Upper lobe of right lung (tissue), 1 donor: ENCODE measurements around the gene CBLN2. TPM values are rescaled to one million over a fixed set of nuclear protein-coding genes. Genes with fewer than 3 reads are reported as not detected.
A peak's percentile ranks its signal among the peaks of the same experiment; 100 is the strongest.

Source experiments
- ATAC-seq: fragments of 200-7000 bp; cut with Tn5 transposase; one replicate; pipeline ENCODE4 v1.9.1; 2020; ENCODE audit warnings: mild to moderate bottlenecking, moderate library complexity
- DNase-seq: peaks from one replicate; pipeline ENCODE4 v3.0.0-alpha.2; 2020
- H3K27ac ChIP-seq: fragments of 200-600 bp; one replicate; pipeline ENCODE4 v1.8.0; 2022
- H3K27me3 ChIP-seq: fragments of 200-600 bp; one replicate; pipeline ENCODE4 v1.8.0; 2022; ENCODE audit warnings: mild to moderate bottlenecking
- H3K36me3 ChIP-seq: fragments of 200-600 bp; one replicate; pipeline ENCODE4 v1.8.0; 2022
- H3K4me1 ChIP-seq: fragments of 200-600 bp; one replicate; pipeline ENCODE4 v1.8.0; 2022
- H3K4me3 ChIP-seq: fragments of 200-600 bp; one replicate; pipeline ENCODE4 v1.8.0; 2022; ENCODE audit warnings: mild to moderate bottlenecking
- H3K9me3 ChIP-seq: fragments of 200-600 bp; one replicate; pipeline ENCODE4 v1.8.0; 2022
- intact Hi-C: fragments of 100-400 bp; cut with DNase I; formaldehyde crosslinking; loops from one replicate; pipeline ENCODE4 v1.11.0; 2022
- total RNA-seq: library from RNA; stranded (reverse); fragmentation: NEBNext Ultra II Directional; extraction: Animal tissue kit (Norgen Biotek cat#: 25700); gene quantifications from one replicate; pipeline ENCODE4 v1.2.1, GENCODE V29; 2021
- TF ChIP-seq, protein P1 (sequence below): fragments of 200-600 bp; IDR thresholded peaks from one replicate; pipeline ENCODE4 v1.8.0; 2022; ENCODE audit warnings: antibody characterized with exemption
- donor health status: DM: no; HTN: yes; CAD: no; lungs with severe emphysema.

Gene CBLN2
- total RNA-seq, 1 donor from 2014 or later: 0.26 TPM

- Histone ChIP-seq H3K27ac (no peak overlapping the region), H3K27me3 (no peaks in the 10 kb centered on the region), H3K4me1 (no peaks in the 10 kb centered on the region), H3K4me3 (no peak overlapping the region), H3K9me3 (peaks cover 8% of the 10 kb centered on the region), H3K36me3 (no peaks in the 10 kb centered on the region)
- intact Hi-C loops: no loop called here
- TF ChIP-seq, protein P1, sequence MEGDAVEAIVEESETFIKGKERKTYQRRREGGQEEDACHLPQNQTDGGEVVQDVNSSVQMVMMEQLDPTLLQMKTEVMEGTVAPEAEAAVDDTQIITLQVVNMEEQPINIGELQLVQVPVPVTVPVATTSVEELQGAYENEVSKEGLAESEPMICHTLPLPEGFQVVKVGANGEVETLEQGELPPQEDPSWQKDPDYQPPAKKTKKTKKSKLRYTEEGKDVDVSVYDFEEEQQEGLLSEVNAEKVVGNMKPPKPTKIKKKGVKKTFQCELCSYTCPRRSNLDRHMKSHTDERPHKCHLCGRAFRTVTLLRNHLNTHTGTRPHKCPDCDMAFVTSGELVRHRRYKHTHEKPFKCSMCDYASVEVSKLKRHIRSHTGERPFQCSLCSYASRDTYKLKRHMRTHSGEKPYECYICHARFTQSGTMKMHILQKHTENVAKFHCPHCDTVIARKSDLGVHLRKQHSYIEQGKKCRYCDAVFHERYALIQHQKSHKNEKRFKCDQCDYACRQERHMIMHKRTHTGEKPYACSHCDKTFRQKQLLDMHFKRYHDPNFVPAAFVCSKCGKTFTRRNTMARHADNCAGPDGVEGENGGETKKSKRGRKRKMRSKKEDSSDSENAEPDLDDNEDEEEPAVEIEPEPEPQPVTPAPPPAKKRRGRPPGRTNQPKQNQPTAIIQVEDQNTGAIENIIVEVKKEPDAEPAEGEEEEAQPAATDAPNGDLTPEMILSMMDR: no peak
- ATAC-seq (no peak), DNase-seq (no peak)
These were observed 22.1 kb upstream of the CBLN2 start for GRCh38 chr18:72566290-72566689.

- no peak for ATAC-seq
- intact Hi-C loops: no loop called here
- H3K27ac ChIP-seq: no peak overlapping the region
- H3K4me1 ChIP-seq: no peaks in the 10 kb centered on the region
- TF ChIP-seq, protein P1: no peak
- no peaks in the 10 kb centered on the region for H3K36me3 ChIP-seq
- H3K4me3 ChIP-seq: no peak overlapping the region
- DNase-seq: no peak
- no peaks in the 10 kb centered on the region for H3K9me3 ChIP-seq
- no peaks in the 10 kb centered on the region for H3K27me3 ChIP-seq
These were observed 11.8 kb upstream of the CBLN2 start for GRCh38 chr18:72555968-72556367.

DNA sequence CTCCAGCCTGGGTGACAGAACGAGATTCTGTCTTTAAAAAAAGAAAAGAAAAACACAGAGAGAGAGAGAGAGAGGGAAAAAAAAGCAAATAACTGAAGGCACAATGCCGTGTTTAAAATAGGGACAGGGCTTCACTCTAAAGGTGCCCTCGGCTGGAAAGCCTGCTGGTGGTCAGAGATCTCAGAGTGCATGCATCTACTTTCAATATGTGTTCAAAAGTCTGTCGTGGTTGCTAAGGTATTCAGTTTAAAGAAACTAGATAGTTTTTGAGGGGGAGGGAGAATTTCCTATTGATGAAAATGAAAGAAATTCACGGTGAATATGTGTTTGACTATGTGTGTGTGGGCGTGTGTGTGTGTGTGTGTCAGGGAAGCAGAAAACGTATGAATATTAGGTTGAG lies 11.0 kb upstream of the CBLN2 start:
- intact Hi-C loops: no loop called here
- no peaks in the 10 kb centered on the region for H3K4me1 ChIP-seq
- no peak overlapping the region for H3K27ac ChIP-seq
- H3K36me3 ChIP-seq: no peaks in the 10 kb centered on the region
- H3K9me3 ChIP-seq: no peaks in the 10 kb centered on the region
- no peak overlapping the region for H3K4me3 ChIP-seq
- no peaks in the 10 kb centered on the region for H3K27me3 ChIP-seq
- DNase-seq: no peak
- ATAC-seq: no peak
- TF ChIP-seq, protein P1: no peak

- DNase-seq (no peak), ATAC-seq (peak; percentile 24)
- Histone ChIP-seq H3K27ac (no peak overlapping the region), H3K36me3 (no peaks in the 10 kb centered on the region), H3K27me3 (peaks cover 41% of the 10 kb centered on the region), H3K4me3 (peak overlapping the region; percentile 14), H3K9me3 (no peaks in the 10 kb centered on the region), H3K4me1 (peaks cover 4% of the 10 kb centered on the region)
- intact Hi-C loops: no loop called here
- TF ChIP-seq, protein P1: no peak
These were observed 636 bp downstream of the CBLN2 start for GRCh38 chr18:72543357-72544055.

- Histone ChIP-seq H3K9me3 (no peaks in the 10 kb centered on the region), H3K27ac (no peak overlapping the region), H3K27me3 (peaks cover 41% of the 10 kb centered on the region), H3K36me3 (no peaks in the 10 kb centered on the region), H3K4me1 (peaks cover 4% of the 10 kb centered on the region), H3K4me3 (no peak overlapping the region)
- TF ChIP-seq, protein P1: no peak
- DNase-seq (no peak), ATAC-seq (no peak)
- intact Hi-C loops: no loop called here
These were observed 1.2 kb downstream of the CBLN2 start for GRCh38 chr18:72542984-72543356.

DNA sequence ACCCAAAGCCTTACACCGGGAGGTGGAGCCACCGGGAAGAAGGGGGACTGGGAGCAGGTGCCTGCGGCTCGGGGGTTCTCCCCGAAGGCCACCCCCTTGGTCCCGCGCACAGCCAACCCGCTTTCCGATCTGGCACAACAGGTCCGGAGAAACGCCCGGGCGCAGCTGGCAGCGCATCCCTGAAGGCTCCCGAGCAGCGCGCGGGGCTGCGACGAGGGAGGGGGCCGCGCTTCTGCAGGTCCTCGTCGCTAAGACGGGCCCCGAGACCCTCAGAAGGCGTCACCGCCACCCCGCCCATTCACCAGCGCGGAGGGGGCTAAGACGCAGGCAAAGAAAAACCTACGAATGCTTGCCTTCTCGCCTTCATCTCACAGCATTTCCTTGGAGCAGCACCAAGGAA lies 1.8 kb downstream of the CBLN2 start:
- ATAC-seq (no peak), DNase-seq (no peak)
- Histone ChIP-seq H3K36me3 (no peaks in the 10 kb centered on the region), H3K9me3 (no peaks in the 10 kb centered on the region), H3K27me3 (peaks cover 45% of the 10 kb centered on the region), H3K4me3 (no peak overlapping the region), H3K27ac (no peak overlapping the region), H3K4me1 (peaks cover 4% of the 10 kb centered on the region)
- intact Hi-C loops: no loop called here
- TF ChIP-seq, protein P1: no peak
